Measurements from ENCODE around the gene NAALADL2. TPM values are rescaled to one million over a fixed set of nuclear protein-coding genes. Genes with fewer than 3 reads are reported as not detected.

NAALADL2 gene
- polyA plus RNA-seq, 1 donor from 2014 or later, result 1.6 TPM

DNA sequence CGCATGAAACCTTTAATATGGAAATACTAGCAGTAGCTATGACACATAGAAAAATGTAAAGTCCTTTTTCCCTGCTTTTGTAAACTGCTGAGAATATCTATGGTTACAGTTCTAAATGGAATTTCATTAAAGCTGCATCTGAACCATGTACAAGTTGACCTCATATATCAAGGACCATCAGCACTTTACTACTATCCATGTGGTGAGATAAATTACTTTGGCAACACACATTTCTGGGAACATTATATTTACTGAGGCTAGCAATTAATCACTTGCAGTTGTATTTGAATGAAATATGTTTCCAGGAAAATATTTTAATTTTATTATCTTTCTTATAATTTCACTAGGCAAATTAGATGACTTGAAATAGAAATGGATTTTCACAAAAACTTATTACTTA, 545.5 kb downstream of the NAALADL2 start:
- H4K20me1 ChIP-seq (ENCODE audit: insufficient read depth), result no peaks in the 10 kb centered on the region
- TF ChIP-seq RAD21 (conservative IDR thresholded peaks at IDR 0.05), result no peak
- TF ChIP-seq, protein P1, sequence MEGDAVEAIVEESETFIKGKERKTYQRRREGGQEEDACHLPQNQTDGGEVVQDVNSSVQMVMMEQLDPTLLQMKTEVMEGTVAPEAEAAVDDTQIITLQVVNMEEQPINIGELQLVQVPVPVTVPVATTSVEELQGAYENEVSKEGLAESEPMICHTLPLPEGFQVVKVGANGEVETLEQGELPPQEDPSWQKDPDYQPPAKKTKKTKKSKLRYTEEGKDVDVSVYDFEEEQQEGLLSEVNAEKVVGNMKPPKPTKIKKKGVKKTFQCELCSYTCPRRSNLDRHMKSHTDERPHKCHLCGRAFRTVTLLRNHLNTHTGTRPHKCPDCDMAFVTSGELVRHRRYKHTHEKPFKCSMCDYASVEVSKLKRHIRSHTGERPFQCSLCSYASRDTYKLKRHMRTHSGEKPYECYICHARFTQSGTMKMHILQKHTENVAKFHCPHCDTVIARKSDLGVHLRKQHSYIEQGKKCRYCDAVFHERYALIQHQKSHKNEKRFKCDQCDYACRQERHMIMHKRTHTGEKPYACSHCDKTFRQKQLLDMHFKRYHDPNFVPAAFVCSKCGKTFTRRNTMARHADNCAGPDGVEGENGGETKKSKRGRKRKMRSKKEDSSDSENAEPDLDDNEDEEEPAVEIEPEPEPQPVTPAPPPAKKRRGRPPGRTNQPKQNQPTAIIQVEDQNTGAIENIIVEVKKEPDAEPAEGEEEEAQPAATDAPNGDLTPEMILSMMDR (IDR thresholded peaks at IDR 0.05; ENCODE audit: poor library complexity, severe bottlenecking), result no peak
- TF ChIP-seq MXI1 (conservative IDR thresholded peaks at IDR 0.05; ENCODE audit: poor library complexity, severe bottlenecking), result no peak
- no peak for TF ChIP-seq EZH2 (IDR thresholded peaks at IDR 0.05; ENCODE audit: borderline replicate concordance, insufficient read depth, low read length, poor library complexity, severe bottlenecking)
- no peak overlapping the region for H3K9ac ChIP-seq (ENCODE audit: low read length)
- H3K9me2 ChIP-seq (ENCODE audit: insufficient read depth, low read length), result no peaks in the 10 kb centered on the region
- no peaks in the 10 kb centered on the region for H3K79me2 ChIP-seq (replicated peaks; ENCODE audit: insufficient read depth, low read length)
- no peaks in the 10 kb centered on the region for H3K36me3 ChIP-seq (ENCODE audit: insufficient read depth, low read length)
- H3K4me2 ChIP-seq (ENCODE audit: low read length), result no peak overlapping the region
- no peak overlapping the region for H3K4me3 ChIP-seq (ENCODE audit: low read length)
- no peak overlapping the region for H3K27ac ChIP-seq (ENCODE audit: low read length)
- H2AFZ ChIP-seq (ENCODE audit: low read depth, low read length), result no peak overlapping the region
- no peaks in the 10 kb centered on the region for H3F3A ChIP-seq (ENCODE audit: insufficient read depth, low read length, poor library complexity, severe bottlenecking)
- no peaks in the 10 kb centered on the region for H3K9me3 ChIP-seq (ENCODE audit: low read length)
- no peaks in the 10 kb centered on the region for H3K27me3 ChIP-seq (ENCODE audit: insufficient read depth, low read depth, low read length)

DNA sequence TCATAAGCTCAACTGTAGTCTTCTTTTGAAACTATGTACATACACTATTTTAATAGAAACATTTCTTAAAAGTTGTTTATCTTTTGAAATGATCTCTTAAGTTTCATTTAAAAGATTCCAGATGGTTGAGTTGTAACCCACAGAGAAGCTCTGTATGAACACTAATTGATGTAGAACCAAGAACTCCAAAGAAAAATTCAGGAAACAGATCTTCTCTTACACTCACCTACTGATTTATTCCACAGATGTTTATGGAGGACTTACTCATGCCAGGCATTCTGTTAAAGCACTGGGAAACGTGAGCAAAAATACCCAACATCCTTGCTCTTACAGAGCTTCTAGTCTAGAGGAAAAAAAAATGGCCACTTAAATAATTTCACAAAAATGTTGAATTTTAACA, 551.1 kb downstream of the NAALADL2 start:
- Histone ChIP-seq H3K4me3 (ENCODE audit: low read length) (no peak overlapping the region), H3K9ac (ENCODE audit: low read length) (no peak overlapping the region), H3K4me2 (ENCODE audit: low read length) (no peak overlapping the region), H3K9me2 (ENCODE audit: insufficient read depth, low read length) (no peaks in the 10 kb centered on the region), H3K79me2 (replicated peaks; ENCODE audit: insufficient read depth, low read length) (no peaks in the 10 kb centered on the region), H3F3A (ENCODE audit: insufficient read depth, low read length, poor library complexity, severe bottlenecking) (no peaks in the 10 kb centered on the region), H3K27ac (ENCODE audit: low read length) (no peak overlapping the region), H3K9me3 (ENCODE audit: low read length) (no peaks in the 10 kb centered on the region), H2AFZ (ENCODE audit: low read depth, low read length) (no peak overlapping the region), H4K20me1 (ENCODE audit: insufficient read depth) (no peaks in the 10 kb centered on the region), H3K27me3 (ENCODE audit: insufficient read depth, low read depth, low read length) (no peaks in the 10 kb centered on the region), H3K36me3 (ENCODE audit: insufficient read depth, low read length) (no peaks in the 10 kb centered on the region)
- TF ChIP-seq, protein P1 (IDR thresholded peaks at IDR 0.05; ENCODE audit: poor library complexity, severe bottlenecking), result no peak
- TF ChIP-seq RAD21 (conservative IDR thresholded peaks at IDR 0.05), result no peak
- no peak for TF ChIP-seq TAF1 (IDR thresholded peaks at IDR 0.05; ENCODE audit: low read depth)
- no peak for TF ChIP-seq POLR2AphosphoS5 (IDR thresholded peaks at IDR 0.05)
- no peak for TF ChIP-seq EP300 (conservative IDR thresholded peaks at IDR 0.05; ENCODE audit: poor library complexity, severe bottlenecking)
- no peak for TF ChIP-seq SMC3 (conservative IDR thresholded peaks at IDR 0.05; ENCODE audit: poor library complexity)

DNA sequence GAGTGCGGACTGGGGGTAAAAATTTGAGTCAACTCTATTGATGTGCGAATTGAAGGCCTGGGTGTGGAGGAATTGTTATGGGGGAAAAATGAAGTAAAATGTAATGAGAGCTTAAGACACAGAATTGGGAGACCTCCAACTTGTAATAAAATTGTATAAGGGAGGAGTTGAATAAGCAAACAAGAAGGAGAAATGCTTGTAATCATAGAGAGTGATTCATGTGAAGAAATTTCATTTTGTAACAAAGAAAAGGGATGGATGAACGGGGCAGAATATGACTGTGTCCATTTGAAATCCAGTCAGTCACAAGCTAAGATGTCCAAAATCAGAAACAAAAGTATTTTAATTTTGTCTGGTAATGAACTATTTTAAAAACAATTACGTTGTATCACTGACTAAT, 552.3 kb downstream of the NAALADL2 start:
- no peak for TF ChIP-seq EP300 (conservative IDR thresholded peaks at IDR 0.05; ENCODE audit: poor library complexity, severe bottlenecking)
- no peak for TF ChIP-seq EZH2 (IDR thresholded peaks at IDR 0.05; ENCODE audit: borderline replicate concordance, insufficient read depth, low read length, poor library complexity, severe bottlenecking)
- TF ChIP-seq, protein P2, sequence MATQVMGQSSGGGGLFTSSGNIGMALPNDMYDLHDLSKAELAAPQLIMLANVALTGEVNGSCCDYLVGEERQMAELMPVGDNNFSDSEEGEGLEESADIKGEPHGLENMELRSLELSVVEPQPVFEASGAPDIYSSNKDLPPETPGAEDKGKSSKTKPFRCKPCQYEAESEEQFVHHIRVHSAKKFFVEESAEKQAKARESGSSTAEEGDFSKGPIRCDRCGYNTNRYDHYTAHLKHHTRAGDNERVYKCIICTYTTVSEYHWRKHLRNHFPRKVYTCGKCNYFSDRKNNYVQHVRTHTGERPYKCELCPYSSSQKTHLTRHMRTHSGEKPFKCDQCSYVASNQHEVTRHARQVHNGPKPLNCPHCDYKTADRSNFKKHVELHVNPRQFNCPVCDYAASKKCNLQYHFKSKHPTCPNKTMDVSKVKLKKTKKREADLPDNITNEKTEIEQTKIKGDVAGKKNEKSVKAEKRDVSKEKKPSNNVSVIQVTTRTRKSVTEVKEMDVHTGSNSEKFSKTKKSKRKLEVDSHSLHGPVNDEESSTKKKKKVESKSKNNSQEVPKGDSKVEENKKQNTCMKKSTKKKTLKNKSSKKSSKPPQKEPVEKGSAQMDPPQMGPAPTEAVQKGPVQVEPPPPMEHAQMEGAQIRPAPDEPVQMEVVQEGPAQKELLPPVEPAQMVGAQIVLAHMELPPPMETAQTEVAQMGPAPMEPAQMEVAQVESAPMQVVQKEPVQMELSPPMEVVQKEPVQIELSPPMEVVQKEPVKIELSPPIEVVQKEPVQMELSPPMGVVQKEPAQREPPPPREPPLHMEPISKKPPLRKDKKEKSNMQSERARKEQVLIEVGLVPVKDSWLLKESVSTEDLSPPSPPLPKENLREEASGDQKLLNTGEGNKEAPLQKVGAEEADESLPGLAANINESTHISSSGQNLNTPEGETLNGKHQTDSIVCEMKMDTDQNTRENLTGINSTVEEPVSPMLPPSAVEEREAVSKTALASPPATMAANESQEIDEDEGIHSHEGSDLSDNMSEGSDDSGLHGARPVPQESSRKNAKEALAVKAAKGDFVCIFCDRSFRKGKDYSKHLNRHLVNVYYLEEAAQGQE (IDR thresholded peaks at IDR 0.05; ENCODE audit: borderline replicate concordance), result no peak
- no peak for TF ChIP-seq TAF1 (IDR thresholded peaks at IDR 0.05; ENCODE audit: low read depth)
- TF ChIP-seq, protein P1 (IDR thresholded peaks at IDR 0.05; ENCODE audit: poor library complexity, severe bottlenecking), result no peak
- no peak for TF ChIP-seq SMC3 (conservative IDR thresholded peaks at IDR 0.05; ENCODE audit: poor library complexity)
- TF ChIP-seq MXI1 (conservative IDR thresholded peaks at IDR 0.05; ENCODE audit: poor library complexity, severe bottlenecking), result no peak
- no peak for TF ChIP-seq POLR2AphosphoS5 (IDR thresholded peaks at IDR 0.05)
- no peak for TF ChIP-seq RAD21 (conservative IDR thresholded peaks at IDR 0.05)
- H3F3A ChIP-seq (ENCODE audit: insufficient read depth, low read length, poor library complexity, severe bottlenecking), result no peaks in the 10 kb centered on the region
- H3K4me3 ChIP-seq (ENCODE audit: low read length), result no peak overlapping the region
- H3K9me2 ChIP-seq (ENCODE audit: insufficient read depth, low read length), result no peaks in the 10 kb centered on the region
- no peaks in the 10 kb centered on the region for H3K27me3 ChIP-seq (ENCODE audit: insufficient read depth, low read depth, low read length)
- H2AFZ ChIP-seq (ENCODE audit: low read depth, low read length), result no peak overlapping the region
- no peaks in the 10 kb centered on the region for H3K9me3 ChIP-seq (ENCODE audit: low read length)
- no peak overlapping the region for H3K4me2 ChIP-seq (ENCODE audit: low read length)
- no peaks in the 10 kb centered on the region for H3K79me2 ChIP-seq (replicated peaks; ENCODE audit: insufficient read depth, low read length)
- no peak overlapping the region for H3K27ac ChIP-seq (ENCODE audit: low read length)
- H4K20me1 ChIP-seq (ENCODE audit: insufficient read depth), result no peaks in the 10 kb centered on the region
- no peaks in the 10 kb centered on the region for H3K36me3 ChIP-seq (ENCODE audit: insufficient read depth, low read length)
- no peak overlapping the region for H3K9ac ChIP-seq (ENCODE audit: low read length)
